ENCODE results near the gene ZMYND15.

ZMYND15 gene

GRCh38 chr17:4785311-4786105 is 45.9 kb downstream of the ZMYND15 start:
- no peaks in the 10 kb centered on the region for H3K36me3 ChIP-seq (ENCODE audit: control insufficient read depth, insufficient read depth, low read length)
- no peaks in the 10 kb centered on the region; the same call in none of the 2 replicates for H3K27me3 ChIP-seq (replicated peaks; ENCODE audit: control insufficient read depth, insufficient read depth, low read length)
- no peak for DNase-seq (ENCODE audit: extremely low read depth, insufficient read length)
- no peak overlapping the region for H3K4me3 ChIP-seq (replicated peaks; ENCODE audit: low read depth, low read length)
- TF ChIP-seq, protein P1, sequence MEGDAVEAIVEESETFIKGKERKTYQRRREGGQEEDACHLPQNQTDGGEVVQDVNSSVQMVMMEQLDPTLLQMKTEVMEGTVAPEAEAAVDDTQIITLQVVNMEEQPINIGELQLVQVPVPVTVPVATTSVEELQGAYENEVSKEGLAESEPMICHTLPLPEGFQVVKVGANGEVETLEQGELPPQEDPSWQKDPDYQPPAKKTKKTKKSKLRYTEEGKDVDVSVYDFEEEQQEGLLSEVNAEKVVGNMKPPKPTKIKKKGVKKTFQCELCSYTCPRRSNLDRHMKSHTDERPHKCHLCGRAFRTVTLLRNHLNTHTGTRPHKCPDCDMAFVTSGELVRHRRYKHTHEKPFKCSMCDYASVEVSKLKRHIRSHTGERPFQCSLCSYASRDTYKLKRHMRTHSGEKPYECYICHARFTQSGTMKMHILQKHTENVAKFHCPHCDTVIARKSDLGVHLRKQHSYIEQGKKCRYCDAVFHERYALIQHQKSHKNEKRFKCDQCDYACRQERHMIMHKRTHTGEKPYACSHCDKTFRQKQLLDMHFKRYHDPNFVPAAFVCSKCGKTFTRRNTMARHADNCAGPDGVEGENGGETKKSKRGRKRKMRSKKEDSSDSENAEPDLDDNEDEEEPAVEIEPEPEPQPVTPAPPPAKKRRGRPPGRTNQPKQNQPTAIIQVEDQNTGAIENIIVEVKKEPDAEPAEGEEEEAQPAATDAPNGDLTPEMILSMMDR (IDR thresholded peaks at IDR 0.05; ENCODE audit: insufficient read depth, low read length, poor library complexity, severe bottlenecking) = no peak

DNA sequence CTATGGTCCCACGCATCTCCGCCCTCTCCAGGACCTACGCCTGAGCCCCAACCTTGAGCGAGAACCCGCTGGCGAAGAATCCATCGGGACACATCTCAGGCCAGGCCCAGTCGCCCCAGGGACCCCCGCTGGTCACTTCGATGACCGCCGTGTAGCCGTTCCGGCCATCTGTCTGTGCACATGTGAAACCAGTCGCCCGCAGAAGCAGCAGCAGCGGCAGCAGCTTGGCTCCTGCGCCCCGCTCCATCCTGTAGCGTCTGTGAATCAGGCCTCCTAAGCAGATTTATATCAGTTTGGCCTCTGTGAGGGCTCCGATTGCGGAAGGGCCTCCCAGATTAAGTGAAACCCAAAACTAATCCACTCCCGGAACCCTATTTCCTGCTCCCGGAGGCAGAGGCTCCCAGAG is 46.5 kb downstream of the ZMYND15 start, which contains the start of gene VMO1:
Gene VMO1 (minus strand): TSS at position 259 of the 406 bp plus-strand sequence. CDS start 12 bp downstream, at position 247.
- no peak for DNase-seq (ENCODE audit: extremely low read depth, insufficient read length)
- TF ChIP-seq, protein P1 (IDR thresholded peaks at IDR 0.05; ENCODE audit: insufficient read depth, low read length, poor library complexity, severe bottlenecking) = no peak
- Histone ChIP-seq H3K27me3 (replicated peaks; ENCODE audit: control insufficient read depth, insufficient read depth, low read length) (no peaks in the 10 kb centered on the region; the same call in none of the 2 replicates), H3K36me3 (ENCODE audit: control insufficient read depth, insufficient read depth, low read length) (no peaks in the 10 kb centered on the region), H3K4me3 (replicated peaks; ENCODE audit: low read depth, low read length) (no peak within 1 kb of the TSS)

GRCh38 chr17:4786516-4786915 is 46.9 kb downstream of the ZMYND15 start:
- H3K27me3 ChIP-seq (replicated peaks; ENCODE audit: control insufficient read depth, insufficient read depth, low read length) = no peaks in the 10 kb centered on the region; the same call in none of the 2 replicates
- TF ChIP-seq, protein P1 (IDR thresholded peaks at IDR 0.05; ENCODE audit: insufficient read depth, low read length, poor library complexity, severe bottlenecking) = no peak
- H3K36me3 ChIP-seq (ENCODE audit: control insufficient read depth, insufficient read depth, low read length) = no peaks in the 10 kb centered on the region
- DNase-seq (ENCODE audit: extremely low read depth, insufficient read length) = no peak
- H3K4me3 ChIP-seq (replicated peaks; ENCODE audit: low read depth, low read length) = no peak overlapping the region

DNA sequence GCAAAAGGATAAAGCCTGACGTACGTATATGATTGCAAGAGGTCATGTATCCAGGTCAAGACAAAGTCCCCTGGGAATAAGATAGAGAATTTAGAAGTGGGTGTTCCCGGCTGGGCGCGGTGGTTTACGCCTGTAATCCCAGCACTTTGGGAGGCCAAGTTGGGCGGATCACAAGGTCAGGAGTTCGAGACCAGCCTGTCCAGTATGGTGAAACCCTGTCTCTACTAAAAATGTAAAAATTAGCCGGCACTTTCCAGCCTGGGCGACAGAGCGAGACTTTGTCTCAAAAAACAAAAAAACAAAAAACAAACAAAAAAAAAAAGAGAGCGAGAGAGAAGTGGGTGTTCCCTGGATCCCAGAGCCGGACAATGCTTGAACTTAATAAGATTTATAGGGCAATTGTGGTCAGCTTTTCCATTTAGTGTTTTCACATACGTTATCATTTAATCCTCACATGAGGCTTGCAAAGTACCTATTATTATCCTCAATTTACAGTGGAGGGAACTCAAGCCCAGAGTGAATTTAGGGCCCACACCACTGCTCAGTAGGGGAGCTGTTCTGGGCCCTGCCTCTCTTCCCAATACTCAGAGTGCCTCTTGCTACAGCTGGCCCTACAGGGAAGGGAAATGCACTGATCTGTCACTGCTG is 48.6 kb downstream of the ZMYND15 start:
- Histone ChIP-seq H3K36me3 (ENCODE audit: control insufficient read depth, insufficient read depth, low read length) (no peaks in the 10 kb centered on the region), H3K27me3 (replicated peaks; ENCODE audit: control insufficient read depth, insufficient read depth, low read length) (no peaks in the 10 kb centered on the region; the same call in none of the 2 replicates), H3K4me3 (replicated peaks; ENCODE audit: low read depth, low read length) (no peak overlapping the region)
- TF ChIP-seq, protein P1 (IDR thresholded peaks at IDR 0.05; ENCODE audit: insufficient read depth, low read length, poor library complexity, severe bottlenecking) = no peak
- no peak for DNase-seq (ENCODE audit: extremely low read depth, insufficient read length)

DNA sequence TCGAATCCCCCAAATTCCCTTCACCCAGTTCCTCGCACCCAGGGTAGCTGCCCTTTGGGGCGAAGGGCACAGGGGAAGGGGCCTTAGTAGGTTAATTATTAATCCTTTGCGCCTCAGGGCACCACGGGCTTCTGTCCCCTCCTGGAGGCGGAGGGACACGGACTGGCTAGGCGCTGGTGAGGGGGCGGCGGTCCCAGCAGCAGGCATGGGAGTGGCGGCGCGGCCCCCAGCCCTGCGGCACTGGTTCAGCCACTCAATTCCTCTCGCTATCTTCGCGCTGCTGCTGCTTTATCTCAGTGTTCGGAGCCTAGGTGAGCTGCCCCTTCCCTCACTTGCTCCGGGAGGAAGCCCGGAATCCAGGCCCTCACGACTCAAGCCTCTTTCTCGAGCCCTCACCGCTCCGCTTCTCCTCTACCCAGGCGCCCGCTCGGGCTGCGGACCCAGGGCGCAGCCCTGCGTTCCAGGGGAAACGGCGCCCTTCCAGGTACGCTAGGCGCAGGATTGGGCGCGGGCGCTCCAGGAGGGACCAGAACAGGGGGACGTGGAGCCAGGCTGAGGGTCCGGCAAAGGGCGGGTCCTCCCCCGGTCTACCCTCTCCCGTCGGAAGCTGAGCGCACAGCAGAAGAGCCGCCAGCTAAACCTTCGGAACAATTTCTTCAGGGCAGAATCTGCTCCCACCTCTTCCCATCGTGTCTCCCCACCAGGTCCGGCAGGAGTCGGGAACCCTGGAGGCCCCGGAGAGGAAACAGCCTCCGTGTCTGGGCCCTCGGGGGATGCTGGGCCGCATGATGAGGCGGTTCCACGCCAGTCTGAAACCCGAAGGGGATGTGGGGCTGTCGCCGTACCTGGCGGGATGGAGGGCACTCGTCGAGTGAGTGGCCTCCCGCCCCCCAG is 49.4 kb downstream of the ZMYND15 start, which contains the start of gene GLTPD2:
Gene GLTPD2 (plus strand): TSS at position 158 of the 894 bp plus-strand sequence. CDS start 48 bp downstream, at position 206.
- TF ChIP-seq, protein P1 (IDR thresholded peaks at IDR 0.05; ENCODE audit: insufficient read depth, low read length, poor library complexity, severe bottlenecking) = no peak
- H3K27me3 ChIP-seq (replicated peaks; ENCODE audit: control insufficient read depth, insufficient read depth, low read length) = no peaks in the 10 kb centered on the region; the same call in none of the 2 replicates
- H3K36me3 ChIP-seq (ENCODE audit: control insufficient read depth, insufficient read depth, low read length) = no peaks in the 10 kb centered on the region
- no peak for DNase-seq (ENCODE audit: extremely low read depth, insufficient read length)
- H3K4me3 ChIP-seq (replicated peaks; ENCODE audit: low read depth, low read length) = peak within 1 kb of the TSS; percentile 54

All from GM06990 (cell line).